ENCODE measurements around the gene NMD3. TPM values are rescaled to one million over a fixed set of nuclear protein-coding genes. Genes with fewer than 3 reads are reported as not detected.

The NMD3 gene
- total RNA-seq, 1 experiment from 2014 or later: 55.6 TPM

- Histone ChIP-seq H2BK12ac (ENCODE audit: insufficient read length, low read depth, low read length) (no peak overlapping the region), H3K4me2 (ENCODE audit: insufficient read depth, insufficient read length, low read length) (no peak overlapping the region), H3T11ph (ENCODE audit: low read length) (no peak overlapping the region), H2AK5ac (ENCODE audit: insufficient read length, low read length) (no peak overlapping the region), H3K4me1 (ENCODE audit: insufficient read depth, low read length) (no peaks in the 10 kb centered on the region), H3K18ac (ENCODE audit: insufficient read length, low read depth, low read length) (no peak overlapping the region), H3K9ac (ENCODE audit: extremely low read depth, insufficient read length, low read length) (no peak overlapping the region), H3K23me2 (ENCODE audit: insufficient read length, low read depth, low read length, poor library complexity, severe bottlenecking) (no peaks in the 10 kb centered on the region), H2BK20ac (ENCODE audit: low read depth, low read length, poor library complexity, severe bottlenecking) (no peak overlapping the region), H3K9me3 (ENCODE audit: control insufficient read depth, low read depth, low read length) (no peaks in the 10 kb centered on the region), H3K4ac (ENCODE audit: low read depth, low read length) (no peak overlapping the region), H3K79me2 (ENCODE audit: insufficient read depth, low read length) (peaks cover 4% of the 10 kb centered on the region; the same call in 1 of the 2 replicates), H3K56ac (ENCODE audit: insufficient read length, low read depth, low read length) (no peak overlapping the region), H2AFZ (ENCODE audit: low read length) (no peak overlapping the region), H3K23ac (ENCODE audit: insufficient read length, low read depth, low read length) (no peak overlapping the region), H3K27me3 (ENCODE audit: insufficient read depth, low read length) (no peaks in the 10 kb centered on the region), H2BK15ac (ENCODE audit: low read depth, low read length) (no peak overlapping the region), H4K5ac (ENCODE audit: insufficient read length, low read depth, low read length) (no peak overlapping the region), H3K14ac (ENCODE audit: insufficient read depth, low read length) (no peak overlapping the region), H2BK5ac (ENCODE audit: insufficient read length, low read length) (no peak overlapping the region), H3K79me1 (ENCODE audit: insufficient read depth, low read depth, low read length, poor library complexity, severe bottlenecking) (peaks cover 5% of the 10 kb centered on the region), H4K8ac (replicated peaks; ENCODE audit: insufficient read length, low read depth, low read length) (no peak overlapping the region), H2BK120ac (ENCODE audit: low read depth, low read length, poor library complexity, severe bottlenecking) (no peak overlapping the region), H4K91ac (ENCODE audit: insufficient read length, low read depth, low read length) (no peak overlapping the region), H4K20me1 (ENCODE audit: control insufficient read depth, insufficient read depth, insufficient read length) (no peaks in the 10 kb centered on the region), H3K27ac (ENCODE audit: insufficient read length, low read depth, low read length) (no peak overlapping the region)
- Mint-ChIP-seq H3K4me3 (no peak overlapping the region), H3K27me3 (ENCODE audit: low read depth) (no peaks in the 10 kb centered on the region), H3K36me3 (ENCODE audit: insufficient read depth in 1 of 3, low read depth in 3 of 3) (peaks cover 6 to 35% (median 27%) of the 10 kb centered on the region in 3 experiments; a peak in 6 of 7 replicates), H3K27ac (no peak overlapping the region), H3K4me1 (no peaks in the 10 kb centered on the region), H3K9me3 (no peaks in the 10 kb centered on the region)
- DNase-seq: no peak
- WGBS (ENCODE audit: extremely low coverage, insufficient read length, low lambda C conversion rate): 100% methylated on average over 1 of the region's 2 CpGs
- no peak for TF ChIP-seq CTCF (conservative IDR thresholded peaks at IDR 0.05)
Observed at GRCh38 chr3:161231861-161232260, 10.8 kb downstream of the NMD3 start.
